ENCODE measurements around the gene CHRNB2. TPM values are rescaled to one million over a fixed set of nuclear protein-coding genes. Genes with fewer than 3 reads are reported as not detected.

Gene CHRNB2
- total RNA-seq, 1 donor from 2014 or later: not detected

DNA sequence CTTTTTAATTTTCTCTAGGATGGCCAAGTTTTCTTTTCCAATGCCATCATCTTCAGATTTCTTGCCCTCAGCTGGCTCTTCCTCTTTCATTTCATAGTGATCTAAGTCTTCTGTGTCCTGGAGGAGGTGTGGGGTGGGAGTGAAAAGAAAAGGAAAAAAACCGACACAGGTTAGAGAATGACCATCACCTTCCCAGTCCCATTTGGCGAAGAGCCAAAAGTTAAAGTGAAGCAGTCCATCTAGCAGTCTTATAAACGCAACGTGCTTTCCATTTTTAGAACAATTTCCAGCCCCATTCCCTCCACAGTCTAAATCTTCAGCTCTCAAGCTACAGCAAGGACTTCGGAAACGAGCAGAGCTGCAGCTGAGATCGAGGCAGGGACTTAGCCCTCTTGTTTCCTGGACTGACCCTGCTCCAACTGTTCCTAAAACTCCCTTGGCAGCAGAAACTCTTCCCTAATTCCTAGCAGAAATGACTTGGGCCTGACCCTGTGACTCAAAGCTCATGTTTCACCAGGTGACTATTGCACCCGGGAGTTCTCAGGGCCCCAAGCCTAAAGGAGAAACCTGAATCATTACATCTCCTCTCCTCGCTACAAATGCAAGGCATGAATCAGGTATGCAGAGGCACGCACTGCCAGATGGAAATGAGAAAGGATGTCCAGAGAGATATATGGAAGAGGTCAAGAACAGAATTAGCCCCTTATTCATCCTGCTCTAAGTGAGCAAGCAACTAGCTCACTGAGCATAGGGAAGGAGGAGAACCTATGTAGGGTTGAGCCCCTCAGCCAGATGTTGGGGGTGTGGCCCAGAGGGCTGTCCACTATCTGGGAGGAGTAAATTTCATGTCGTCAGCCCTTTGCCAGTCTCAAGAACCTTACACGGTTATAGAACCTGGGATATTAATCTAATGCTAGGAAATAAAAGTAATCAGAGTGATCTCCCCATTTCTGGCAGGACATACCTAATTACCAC lies 14.2 kb upstream of the CHRNB2 start:
- Histone ChIP-seq H3K4me1 (peaks cover 58% of the 10 kb centered on the region), H3K9me3 (replicated peaks) (no peaks in the 10 kb centered on the region), H3K36me3 (peaks cover 75% of the 10 kb centered on the region), H3K27me3 (ENCODE audit: low read depth) (no peaks in the 10 kb centered on the region), H3K27ac (replicated peaks) (no peak overlapping the region), H3K4me3 (no peak overlapping the region)
- DNase-seq: no peak
- TF ChIP-seq, protein P1, sequence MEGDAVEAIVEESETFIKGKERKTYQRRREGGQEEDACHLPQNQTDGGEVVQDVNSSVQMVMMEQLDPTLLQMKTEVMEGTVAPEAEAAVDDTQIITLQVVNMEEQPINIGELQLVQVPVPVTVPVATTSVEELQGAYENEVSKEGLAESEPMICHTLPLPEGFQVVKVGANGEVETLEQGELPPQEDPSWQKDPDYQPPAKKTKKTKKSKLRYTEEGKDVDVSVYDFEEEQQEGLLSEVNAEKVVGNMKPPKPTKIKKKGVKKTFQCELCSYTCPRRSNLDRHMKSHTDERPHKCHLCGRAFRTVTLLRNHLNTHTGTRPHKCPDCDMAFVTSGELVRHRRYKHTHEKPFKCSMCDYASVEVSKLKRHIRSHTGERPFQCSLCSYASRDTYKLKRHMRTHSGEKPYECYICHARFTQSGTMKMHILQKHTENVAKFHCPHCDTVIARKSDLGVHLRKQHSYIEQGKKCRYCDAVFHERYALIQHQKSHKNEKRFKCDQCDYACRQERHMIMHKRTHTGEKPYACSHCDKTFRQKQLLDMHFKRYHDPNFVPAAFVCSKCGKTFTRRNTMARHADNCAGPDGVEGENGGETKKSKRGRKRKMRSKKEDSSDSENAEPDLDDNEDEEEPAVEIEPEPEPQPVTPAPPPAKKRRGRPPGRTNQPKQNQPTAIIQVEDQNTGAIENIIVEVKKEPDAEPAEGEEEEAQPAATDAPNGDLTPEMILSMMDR (IDR thresholded peaks at IDR 0.05; ENCODE audit: borderline replicate concordance): no peak
- intact Hi-C loops (cut with micrococcal nuclease): no loop called here

DNA sequence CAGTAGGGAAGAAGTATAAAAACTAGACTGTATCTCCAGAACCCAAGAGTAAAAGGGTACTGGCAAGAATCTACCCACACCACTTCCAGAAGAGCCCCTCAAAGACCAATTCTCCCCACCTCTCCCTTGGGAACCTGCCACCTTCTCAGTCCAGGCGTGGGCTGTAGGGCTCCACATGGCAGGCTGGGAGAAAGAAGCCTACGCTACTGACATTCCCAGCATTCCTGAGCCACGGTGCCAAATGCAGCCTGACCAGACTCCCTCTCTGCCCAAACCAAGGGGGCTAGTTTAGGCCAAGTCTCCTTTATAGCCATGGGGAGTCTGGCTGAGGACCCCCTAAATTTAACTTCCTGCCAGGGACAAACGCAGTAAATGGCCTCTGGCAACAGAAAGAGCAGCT lies 11.2 kb upstream of the CHRNB2 start:
- peak overlapping the region; percentile 96 for H3K27ac ChIP-seq (replicated peaks)
- TF ChIP-seq, protein P1 (IDR thresholded peaks at IDR 0.05; ENCODE audit: borderline replicate concordance): no peak
- DNase-seq: peak; percentile 41
- peak overlapping the region; percentile 98 for H3K4me3 ChIP-seq
- peaks cover 44% of the 10 kb centered on the region for H3K36me3 ChIP-seq
- intact Hi-C loops (cut with micrococcal nuclease): no loop called here
- no peaks in the 10 kb centered on the region for H3K9me3 ChIP-seq (replicated peaks)
- H3K27me3 ChIP-seq (ENCODE audit: low read depth): no peaks in the 10 kb centered on the region
- peaks cover 54% of the 10 kb centered on the region for H3K4me1 ChIP-seq

DNA sequence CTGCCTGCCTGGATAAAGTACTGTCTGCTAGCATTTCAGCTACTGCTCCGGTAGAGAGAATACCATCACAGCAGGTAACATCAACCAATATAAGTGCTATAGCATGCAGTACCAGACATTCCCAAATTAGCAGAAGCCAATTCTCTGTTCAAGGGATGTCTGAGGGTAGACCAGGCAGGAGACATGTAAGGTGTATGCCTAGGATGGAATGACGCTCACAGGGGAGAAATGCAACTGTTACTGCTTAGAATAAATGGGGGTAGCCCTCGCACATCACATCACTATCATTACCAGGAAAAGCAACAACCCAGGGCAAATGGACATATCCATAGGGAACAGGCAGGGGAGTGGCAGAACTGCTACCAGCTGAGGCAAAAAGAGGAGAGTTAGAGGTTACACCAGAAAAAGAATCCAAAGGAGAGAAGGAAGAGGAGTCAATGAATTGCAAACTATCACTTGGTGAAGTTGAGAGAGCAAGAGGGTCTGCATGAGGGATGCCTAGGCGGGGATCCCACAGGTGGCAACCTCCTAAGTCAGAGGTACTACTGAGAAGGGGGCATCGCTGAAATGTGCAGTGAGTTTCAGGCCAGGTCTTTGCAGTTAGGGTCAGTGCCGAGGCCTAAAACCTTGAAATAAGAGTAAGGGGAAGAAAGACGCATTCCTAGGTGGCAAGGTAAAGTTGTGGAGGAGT lies 10.2 kb upstream of the CHRNB2 start:
- TF ChIP-seq, protein P1 (IDR thresholded peaks at IDR 0.05; ENCODE audit: borderline replicate concordance): no peak
- Histone ChIP-seq H3K27ac (replicated peaks) (peak overlapping the region; percentile 96), H3K4me1 (peaks cover 54% of the 10 kb centered on the region), H3K27me3 (ENCODE audit: low read depth) (no peaks in the 10 kb centered on the region), H3K36me3 (peaks cover 34% of the 10 kb centered on the region), H3K4me3 (peak overlapping the region; percentile 98), H3K9me3 (replicated peaks) (no peaks in the 10 kb centered on the region)
- intact Hi-C loops (cut with micrococcal nuclease): no loop called here
- DNase-seq: no peak

DNA sequence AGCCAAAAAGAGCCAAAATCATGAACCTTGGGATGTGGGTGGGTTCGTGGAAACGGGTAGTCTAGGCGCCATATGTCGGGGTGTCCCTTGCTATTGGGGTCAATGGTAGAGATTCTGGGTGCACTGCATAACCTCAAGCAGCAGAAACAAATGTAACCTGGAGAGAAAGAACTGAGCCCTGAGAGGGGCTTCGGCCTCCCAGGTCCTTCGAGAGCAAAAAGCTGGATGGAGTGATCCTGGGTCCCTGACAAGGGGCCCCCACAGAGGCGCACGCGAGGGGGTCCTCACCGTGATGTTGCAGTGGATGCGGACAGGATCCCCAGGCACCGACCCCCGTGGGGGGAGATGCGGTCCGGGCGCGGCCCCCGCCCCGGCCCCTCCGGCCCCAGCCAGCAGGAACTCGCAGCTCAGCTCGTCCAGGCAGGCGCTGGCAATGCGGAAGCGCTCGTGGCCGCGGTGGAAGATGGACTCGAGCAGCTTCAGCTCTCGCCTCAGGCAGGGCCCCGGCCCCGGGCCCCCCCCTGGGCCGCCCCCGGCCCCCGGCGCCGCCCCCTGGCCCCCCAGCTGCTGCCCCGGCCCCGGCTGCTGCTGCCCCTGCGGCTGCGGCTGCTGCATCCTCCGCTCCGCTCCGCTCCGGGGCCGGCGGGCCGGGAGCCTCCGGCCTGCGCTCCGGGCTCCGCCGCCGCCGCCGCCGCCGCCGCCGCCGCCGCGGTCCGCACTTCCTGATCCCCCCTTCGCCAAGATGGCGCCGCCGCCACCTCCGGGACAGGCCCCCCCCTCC lies 9.4 kb upstream of the CHRNB2 start, which contains the start of gene UBE2Q1:
Gene UBE2Q1, minus strand, starts transcription at position 724 of the 781 bp plus-strand sequence. Its CDS starts 109 bp downstream, at position 615.
- H3K27ac ChIP-seq (replicated peaks): peak within 1 kb of the TSS; percentile 96
- DNase-seq: peak; percentile 66
- TF ChIP-seq, protein P1 (IDR thresholded peaks at IDR 0.05; ENCODE audit: borderline replicate concordance): no peak
- H3K9me3 ChIP-seq (replicated peaks): no peaks in the 10 kb centered on the region
- no peaks in the 10 kb centered on the region for H3K27me3 ChIP-seq (ENCODE audit: low read depth)
- H3K4me3 ChIP-seq: peak within 1 kb of the TSS; percentile 98
- peaks cover 52% of the 10 kb centered on the region for H3K4me1 ChIP-seq
- peaks cover 27% of the 10 kb centered on the region for H3K36me3 ChIP-seq
- intact Hi-C loops (cut with micrococcal nuclease): no loop called here
